ENCODE results near the gene CAPN10.

GRCh38 chr2:240557808-240558207 lies 28.7 kb upstream of the CAPN10 start, which contains the start of gene ANKMY1:
- TF ChIP-seq POLR2A (IDR thresholded peaks at IDR 0.05) (no peak), CTCF (IDR thresholded peaks at IDR 0.05) (no peak)
